ENCODE results near the gene HDLBP.

HDLBP gene

GRCh38 chr2:241248897-241249296 is 66.6 kb downstream of the HDLBP start:
- no peak for DNase-seq

- no peak for DNase-seq
Measured at GRCh38 chr2:241248289-241248688, 67.2 kb downstream of the HDLBP start.

- no peak for DNase-seq
Measured at GRCh38 chr2:241244368-241244767, 71.1 kb downstream of the HDLBP start.

DNA sequence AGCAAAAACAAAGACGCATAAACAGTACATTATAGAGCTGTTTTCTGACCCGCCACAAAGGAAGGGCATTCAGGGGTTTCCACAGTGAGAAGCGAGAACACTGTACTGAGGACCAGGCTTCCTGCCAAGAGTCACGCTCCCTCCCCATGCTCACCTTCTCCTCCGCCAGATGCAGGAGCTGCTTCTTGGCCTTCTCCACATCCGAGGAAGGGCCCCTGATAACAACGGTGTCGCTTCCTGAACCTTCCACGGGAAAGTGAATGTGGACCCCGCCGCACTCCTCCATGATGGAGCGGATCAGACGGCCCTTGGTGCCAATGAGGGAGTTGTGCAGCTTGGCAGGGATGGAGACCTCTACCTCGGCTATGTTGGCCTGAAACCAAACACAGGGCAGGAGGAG is 73.2 kb downstream of the HDLBP start:
- no peak for DNase-seq

GRCh38 chr2:241241669-241242068 is 73.8 kb downstream of the HDLBP start:
- no peak for DNase-seq

GRCh38 chr2:241240320-241241004 is 75.0 kb downstream of the HDLBP start:
- no peak for DNase-seq

- no peak for DNase-seq
Measured at GRCh38 chr2:241239552-241240202, 75.8 kb downstream of the HDLBP start.

DNA sequence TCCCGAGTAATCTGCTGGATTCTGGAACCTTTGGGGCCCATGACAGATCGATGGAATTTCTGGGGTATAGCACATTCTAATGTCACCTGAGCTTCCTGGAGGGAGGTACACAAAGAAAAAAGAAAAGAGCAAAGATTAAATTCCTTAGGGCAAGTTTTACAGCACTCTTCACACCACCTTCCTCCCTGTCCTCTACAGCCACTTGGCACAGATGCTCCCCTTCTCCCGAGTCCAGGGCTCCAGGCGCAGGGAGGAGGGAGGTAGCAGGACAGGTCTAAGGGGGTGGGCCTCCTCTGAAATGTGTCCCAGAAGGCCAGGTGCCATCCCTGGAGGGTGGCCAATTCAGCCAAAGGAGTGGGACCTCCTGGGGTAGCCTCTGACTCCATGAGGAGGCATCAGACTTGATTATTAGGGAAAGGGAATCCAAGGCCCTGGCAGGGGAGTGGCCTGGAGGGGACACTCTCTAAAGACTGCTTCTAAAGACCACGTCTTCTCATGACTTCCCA is 76.7 kb downstream of the HDLBP start:
- DNase-seq, result no peak

GRCh38 chr2:241237949-241238371 is 77.5 kb downstream of the HDLBP start:
- no peak for DNase-seq

DNA sequence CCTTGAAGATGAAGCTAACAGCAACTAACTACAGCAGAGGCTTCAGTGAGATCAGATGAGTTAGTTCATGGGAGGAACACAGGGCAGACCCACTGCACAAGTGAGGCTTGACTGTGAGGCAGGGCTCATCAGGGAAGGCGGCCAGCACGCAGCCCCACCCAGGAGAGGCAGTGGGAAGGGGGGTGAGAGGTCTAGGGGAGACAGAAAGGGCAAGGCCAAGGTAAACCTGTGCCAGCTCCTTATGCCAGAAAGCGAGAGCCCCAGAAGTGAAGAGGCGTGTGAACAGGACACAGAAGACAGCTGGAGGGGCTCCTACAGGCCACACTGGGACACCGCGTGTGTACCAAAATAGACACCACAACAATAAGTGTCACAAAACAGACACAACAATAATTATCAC is 78.4 kb downstream of the HDLBP start:
- no peak for DNase-seq

DNA sequence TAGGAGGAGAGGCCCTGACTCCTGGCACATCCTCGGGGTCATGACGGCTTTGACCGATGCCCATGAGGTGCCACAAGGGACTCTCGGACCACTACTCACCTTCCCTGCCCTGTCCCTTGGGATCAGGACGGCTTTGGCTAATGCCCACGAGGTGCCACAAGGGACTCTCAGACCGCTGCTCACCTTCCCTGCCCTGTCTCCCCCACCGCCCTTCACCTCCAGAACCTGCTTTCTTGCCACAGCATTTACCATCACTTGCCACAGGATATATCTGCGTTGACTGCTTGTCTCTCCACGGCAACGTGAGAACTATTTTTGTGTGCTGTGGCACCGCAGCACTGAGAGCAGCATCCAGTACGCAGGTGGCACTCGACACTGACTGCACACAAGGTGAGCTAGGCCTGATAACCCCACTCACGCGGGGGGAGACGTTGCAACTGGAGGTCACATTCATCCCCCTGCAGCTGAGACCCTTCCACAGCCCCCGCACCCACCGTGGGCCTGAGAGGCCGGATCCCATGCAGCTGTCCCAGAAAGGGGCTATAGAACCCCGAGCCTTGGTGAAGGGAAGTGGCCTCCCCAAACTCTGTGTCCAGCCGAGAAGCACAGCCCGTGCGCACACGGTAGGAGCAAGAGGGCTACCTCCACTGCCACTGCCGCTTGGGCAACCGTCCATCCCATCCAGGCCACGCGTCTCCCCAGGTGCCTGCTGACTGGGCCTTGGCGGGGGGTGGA is 79.4 kb downstream of the HDLBP start:
- DNase-seq, result no peak

GRCh38 chr2:241234962-241235740 is 80.3 kb downstream of the HDLBP start:
- no peak for DNase-seq

GRCh38 chr2:241234066-241234790 is 81.2 kb downstream of the HDLBP start:
- DNase-seq, result no peak

DNA sequence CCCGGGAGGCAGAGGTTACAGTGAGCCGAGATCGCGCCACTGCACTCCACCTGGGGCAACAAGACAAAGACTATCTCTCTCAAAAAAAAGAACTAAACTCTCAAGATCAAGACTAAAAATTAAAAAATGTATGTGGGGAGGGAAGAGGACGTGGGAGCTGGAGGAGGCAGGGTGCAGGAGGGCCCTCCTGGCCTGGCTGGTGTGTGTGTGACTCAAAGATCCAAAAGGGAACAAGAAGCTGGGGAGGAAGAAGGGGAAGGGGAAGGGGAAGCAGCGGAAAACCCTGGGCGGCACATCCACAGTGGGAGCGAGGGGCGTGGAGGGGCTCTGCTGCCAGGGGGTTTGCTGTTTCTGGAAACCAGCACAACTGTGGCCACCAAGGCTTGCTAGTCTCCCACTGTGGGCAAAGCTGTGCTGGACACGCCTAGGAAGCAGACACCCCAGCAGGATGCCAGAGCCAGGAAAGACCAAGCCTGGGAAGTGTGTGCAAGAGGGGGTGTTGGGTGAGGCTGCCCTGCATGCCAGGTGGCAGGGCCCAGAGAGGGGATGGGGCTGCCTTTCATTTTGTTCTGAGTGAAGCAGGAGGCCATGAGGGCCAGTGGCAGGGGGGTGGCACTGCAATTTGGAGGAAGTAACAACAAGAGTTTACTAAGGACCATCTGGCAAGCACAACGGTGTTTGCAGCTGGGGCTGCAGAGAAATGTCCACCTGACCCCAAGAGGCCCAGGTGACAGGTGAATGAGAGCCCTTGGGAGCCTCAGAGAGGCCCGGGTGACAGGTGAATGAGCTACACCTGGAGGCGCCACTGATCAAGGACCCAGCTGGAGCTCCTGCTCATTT is 82.5 kb downstream of the HDLBP start:
- no peak for DNase-seq

- DNase-seq, result no peak
Measured at GRCh38 chr2:241230435-241230834, 85.0 kb downstream of the HDLBP start.

DNA sequence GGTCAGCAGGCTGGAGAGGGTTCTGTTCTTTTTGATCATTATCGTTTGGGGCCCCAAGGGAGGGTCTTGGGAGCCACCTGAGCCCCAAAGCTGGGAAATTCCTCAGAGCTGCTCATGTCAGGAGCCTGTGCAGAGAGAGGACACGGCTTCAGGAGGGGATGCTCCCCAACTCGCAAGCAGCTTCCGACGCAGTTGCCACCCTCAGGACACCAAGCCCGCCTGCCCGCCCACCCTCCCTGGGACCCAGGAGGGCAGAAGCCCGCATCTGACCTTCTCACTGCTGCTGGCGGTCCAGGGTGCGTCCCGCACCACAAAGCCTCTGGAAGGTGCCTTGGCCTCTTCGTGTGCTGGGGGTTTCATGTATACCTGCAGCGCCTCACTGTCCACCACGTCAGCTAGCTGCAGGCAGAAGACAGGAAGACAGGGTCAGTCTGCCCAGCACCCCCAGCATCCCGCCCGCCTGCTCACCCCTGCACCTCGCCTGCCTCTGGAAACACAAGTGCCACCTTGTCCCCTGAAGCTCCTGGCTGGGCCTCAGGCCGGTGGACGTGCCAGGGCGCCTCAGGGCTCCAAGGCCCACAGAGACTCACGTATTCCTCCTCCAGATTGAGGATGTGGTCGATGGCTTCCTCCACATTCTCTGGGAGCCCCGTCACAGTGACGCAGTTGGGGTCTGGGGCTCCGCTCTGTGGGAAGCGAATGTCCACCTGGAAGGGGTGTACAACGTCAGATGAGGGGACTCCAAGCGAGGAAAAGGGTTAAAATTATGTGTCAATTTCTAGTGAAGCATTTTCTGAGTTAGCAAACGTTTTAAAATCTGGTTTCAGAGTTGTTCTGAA is 85.7 kb downstream of the HDLBP start:
- no peak for DNase-seq

GRCh38 chr2:241228860-241229516 is 86.5 kb downstream of the HDLBP start:
- DNase-seq, result no peak

- no peak for DNase-seq
Measured at GRCh38 chr2:241228081-241228859, 87.2 kb downstream of the HDLBP start.

GRCh38 chr2:241227594-241227993 is 87.9 kb downstream of the HDLBP start:
- no peak for DNase-seq

Data from NCI-H1436 (cell line).